Measurements from ENCODE around the gene GPR42.

Gene GPR42

GRCh38 chr19:35350591-35350990 lies 20.3 kb upstream of the GPR42 start:
- H3K4me3 ChIP-seq (ENCODE audit: control insufficient read depth, low read depth, low read length) = no peak overlapping the region
- DNase-seq (ENCODE audit: low read depth) = no peak
- TF ChIP-seq CTCF (IDR thresholded peaks at IDR 0.05; ENCODE audit: control insufficient read depth, insufficient read depth, low read depth, low read length, missing control alignments) = no peak

- TF ChIP-seq CTCF (IDR thresholded peaks at IDR 0.05; ENCODE audit: control insufficient read depth, insufficient read depth, low read depth, low read length, missing control alignments) = no peak
- H3K4me3 ChIP-seq (ENCODE audit: control insufficient read depth, low read depth, low read length) = no peak overlapping the region
- no peak for DNase-seq (ENCODE audit: low read depth)
These were observed 19.3 kb upstream of the GPR42 start for GRCh38 chr19:35351411-35352176.

GRCh38 chr19:35352177-35352447 lies 18.8 kb upstream of the GPR42 start:
- no peak for DNase-seq (ENCODE audit: low read depth)
- H3K4me3 ChIP-seq (ENCODE audit: control insufficient read depth, low read depth, low read length) = no peak overlapping the region
- TF ChIP-seq CTCF (IDR thresholded peaks at IDR 0.05; ENCODE audit: control insufficient read depth, insufficient read depth, low read depth, low read length, missing control alignments) = no peak

GRCh38 chr19:35352448-35353304 lies 18.2 kb upstream of the GPR42 start:
- DNase-seq (ENCODE audit: low read depth) = peak; percentile 23
- peak; percentile 82 for TF ChIP-seq CTCF (IDR thresholded peaks at IDR 0.05; ENCODE audit: control insufficient read depth, insufficient read depth, low read depth, low read length, missing control alignments)
- H3K4me3 ChIP-seq (ENCODE audit: control insufficient read depth, low read depth, low read length) = no peak overlapping the region

GRCh38 chr19:35353635-35354034 lies 17.2 kb upstream of the GPR42 start:
- no peak overlapping the region for H3K4me3 ChIP-seq (ENCODE audit: control insufficient read depth, low read depth, low read length)
- no peak for TF ChIP-seq CTCF (IDR thresholded peaks at IDR 0.05; ENCODE audit: control insufficient read depth, insufficient read depth, low read depth, low read length, missing control alignments)
- DNase-seq (ENCODE audit: low read depth) = no peak

GRCh38 chr19:35354898-35355297 lies 16.0 kb upstream of the GPR42 start:
- no peak overlapping the region for H3K4me3 ChIP-seq (ENCODE audit: control insufficient read depth, low read depth, low read length)
- no peak for DNase-seq (ENCODE audit: low read depth)
- no peak for TF ChIP-seq CTCF (IDR thresholded peaks at IDR 0.05; ENCODE audit: control insufficient read depth, insufficient read depth, low read depth, low read length, missing control alignments)
